HFF-Myc (cell line): ENCODE measurements around the gene SYNPO2.

Source experiments
- DNase-seq: peaks from one replicate; pipeline ENCODE4 v3.0.0-alpha.2; 2011; ENCODE audit warnings: low read depth; ENCODE audit errors: extremely low read depth
- H3K4me3 ChIP-seq: replicated peaks from 2 replicates; pipeline ENCODE4 v1.5.1; 2011; ENCODE audit warnings: low read depth, mild to moderate bottlenecking, control low read depth, low read length
- TF ChIP-seq, protein P1 (sequence below): IDR thresholded peaks from 2 replicates; pipeline ENCODE4 v1.5.1; 2012; ENCODE audit warnings: mild to moderate bottlenecking, low read depth, low read length, control low read depth; ENCODE audit errors: missing control alignments

The SYNPO2 gene

DNA sequence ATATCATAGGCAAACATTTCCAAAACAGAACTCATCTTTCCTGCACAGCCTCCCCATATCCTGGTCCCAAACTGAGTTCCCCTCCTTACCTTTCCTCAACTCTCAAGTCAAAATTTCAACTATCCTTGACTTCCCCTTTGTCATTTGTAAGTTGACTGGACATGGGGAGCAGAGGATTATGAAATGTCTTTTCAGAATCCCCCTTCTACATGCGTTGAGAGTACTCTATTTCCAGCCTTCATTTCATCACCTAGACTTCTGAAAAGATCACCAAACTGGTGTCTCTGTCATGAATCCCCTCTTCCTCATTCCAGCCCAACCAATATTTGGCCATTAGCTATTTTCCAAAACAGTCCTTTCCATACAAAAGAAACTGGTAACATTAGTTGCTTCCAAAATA, 95.2 kb downstream of the SYNPO2 start:
- DNase-seq = no peak
- TF ChIP-seq, protein P1, sequence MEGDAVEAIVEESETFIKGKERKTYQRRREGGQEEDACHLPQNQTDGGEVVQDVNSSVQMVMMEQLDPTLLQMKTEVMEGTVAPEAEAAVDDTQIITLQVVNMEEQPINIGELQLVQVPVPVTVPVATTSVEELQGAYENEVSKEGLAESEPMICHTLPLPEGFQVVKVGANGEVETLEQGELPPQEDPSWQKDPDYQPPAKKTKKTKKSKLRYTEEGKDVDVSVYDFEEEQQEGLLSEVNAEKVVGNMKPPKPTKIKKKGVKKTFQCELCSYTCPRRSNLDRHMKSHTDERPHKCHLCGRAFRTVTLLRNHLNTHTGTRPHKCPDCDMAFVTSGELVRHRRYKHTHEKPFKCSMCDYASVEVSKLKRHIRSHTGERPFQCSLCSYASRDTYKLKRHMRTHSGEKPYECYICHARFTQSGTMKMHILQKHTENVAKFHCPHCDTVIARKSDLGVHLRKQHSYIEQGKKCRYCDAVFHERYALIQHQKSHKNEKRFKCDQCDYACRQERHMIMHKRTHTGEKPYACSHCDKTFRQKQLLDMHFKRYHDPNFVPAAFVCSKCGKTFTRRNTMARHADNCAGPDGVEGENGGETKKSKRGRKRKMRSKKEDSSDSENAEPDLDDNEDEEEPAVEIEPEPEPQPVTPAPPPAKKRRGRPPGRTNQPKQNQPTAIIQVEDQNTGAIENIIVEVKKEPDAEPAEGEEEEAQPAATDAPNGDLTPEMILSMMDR = no peak
- H3K4me3 ChIP-seq = no peak overlapping the region

DNA sequence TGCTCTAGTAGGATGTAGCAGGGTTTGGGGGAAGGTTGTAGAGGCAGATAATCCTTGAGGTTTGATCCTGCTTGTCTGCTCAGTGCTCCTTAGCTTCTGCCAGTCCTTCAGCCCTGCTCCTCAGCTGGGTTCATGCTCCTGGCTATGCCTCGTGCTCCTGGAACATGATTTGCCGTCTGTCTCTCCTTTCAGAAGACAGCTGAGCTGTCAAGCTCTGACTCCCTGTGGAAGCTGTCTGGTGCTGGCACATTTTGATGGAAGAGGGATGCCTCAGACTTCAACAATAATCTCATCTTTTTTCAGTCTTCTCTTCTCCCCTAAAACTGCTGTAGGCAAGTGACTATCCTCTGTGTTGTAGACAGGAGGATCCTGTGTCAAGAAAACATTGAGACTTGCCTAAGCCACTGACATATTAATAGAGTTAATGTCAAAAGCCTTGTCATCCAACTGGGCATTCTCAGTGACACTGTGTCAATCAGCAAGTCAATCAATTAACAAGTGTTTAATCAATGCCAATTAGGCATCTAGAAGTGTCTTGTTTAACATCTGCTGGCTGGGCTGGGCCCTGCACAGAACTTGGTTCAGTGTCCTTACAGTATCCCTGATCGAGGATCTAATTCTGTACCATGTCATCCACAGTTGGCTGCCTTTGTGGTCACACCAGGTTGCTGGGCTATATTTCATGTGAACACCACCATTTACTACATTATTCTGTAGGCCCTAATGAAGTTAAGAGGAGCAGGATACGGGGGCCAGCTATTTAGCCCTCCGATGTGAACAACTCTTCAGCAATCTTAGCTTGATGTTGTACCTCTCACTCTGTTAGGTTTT, 96.7 kb downstream of the SYNPO2 start:
- TF ChIP-seq, protein P1 = no peak
- H3K4me3 ChIP-seq = no peak overlapping the region
- DNase-seq = no peak

DNA sequence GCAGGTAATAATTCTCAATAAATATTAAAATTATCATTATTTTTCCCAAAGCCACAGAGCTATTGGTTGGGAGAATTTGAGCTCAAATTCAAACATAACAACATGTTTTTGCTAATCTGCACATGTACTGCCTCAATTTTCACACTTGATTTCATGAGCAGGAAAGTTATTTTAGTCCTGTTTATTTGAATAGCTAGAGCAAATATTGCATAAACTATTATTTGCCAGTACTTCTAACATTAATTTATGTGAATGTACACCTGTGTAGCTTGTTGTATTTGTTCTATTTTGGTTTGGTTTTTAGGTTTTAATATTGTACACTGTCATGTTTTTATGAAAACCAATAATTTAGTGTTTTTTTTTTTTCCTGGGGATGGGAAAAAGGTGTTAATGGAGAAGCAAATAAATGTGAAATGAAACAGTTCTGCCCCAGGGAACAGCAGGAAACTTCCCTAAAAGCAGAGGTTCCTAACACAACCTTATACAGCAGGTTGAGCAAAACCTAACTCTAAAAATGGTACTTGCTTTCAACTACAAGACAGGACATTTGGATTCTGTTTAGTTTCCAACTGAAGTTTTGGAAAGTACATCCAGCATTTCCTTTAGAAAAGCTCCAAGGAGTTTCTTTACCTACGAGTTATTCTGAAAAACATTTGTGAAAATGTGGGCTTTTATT, 99.4 kb downstream of the SYNPO2 start:
- no peak for DNase-seq
- TF ChIP-seq, protein P1 = no peak
- no peak overlapping the region for H3K4me3 ChIP-seq

DNA sequence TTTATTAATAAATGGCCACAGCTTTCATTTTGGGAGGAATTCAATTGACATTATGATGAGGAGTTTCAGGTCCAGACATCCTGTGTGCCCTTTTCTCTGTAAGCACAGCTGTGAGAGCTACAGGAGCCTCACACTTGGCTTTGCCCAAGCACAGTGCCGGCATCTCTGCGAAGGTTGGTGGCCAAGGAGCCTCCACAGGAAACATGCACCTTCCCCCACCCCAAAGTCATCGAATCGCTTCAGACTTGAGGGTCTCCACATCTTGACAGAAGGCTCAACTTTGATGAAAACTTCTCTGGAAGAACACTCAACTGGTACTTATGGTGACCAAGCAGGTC, 100.0 kb downstream of the SYNPO2 start:
- H3K4me3 ChIP-seq = no peak overlapping the region
- TF ChIP-seq, protein P1 = no peak
- DNase-seq = no peak

DNA sequence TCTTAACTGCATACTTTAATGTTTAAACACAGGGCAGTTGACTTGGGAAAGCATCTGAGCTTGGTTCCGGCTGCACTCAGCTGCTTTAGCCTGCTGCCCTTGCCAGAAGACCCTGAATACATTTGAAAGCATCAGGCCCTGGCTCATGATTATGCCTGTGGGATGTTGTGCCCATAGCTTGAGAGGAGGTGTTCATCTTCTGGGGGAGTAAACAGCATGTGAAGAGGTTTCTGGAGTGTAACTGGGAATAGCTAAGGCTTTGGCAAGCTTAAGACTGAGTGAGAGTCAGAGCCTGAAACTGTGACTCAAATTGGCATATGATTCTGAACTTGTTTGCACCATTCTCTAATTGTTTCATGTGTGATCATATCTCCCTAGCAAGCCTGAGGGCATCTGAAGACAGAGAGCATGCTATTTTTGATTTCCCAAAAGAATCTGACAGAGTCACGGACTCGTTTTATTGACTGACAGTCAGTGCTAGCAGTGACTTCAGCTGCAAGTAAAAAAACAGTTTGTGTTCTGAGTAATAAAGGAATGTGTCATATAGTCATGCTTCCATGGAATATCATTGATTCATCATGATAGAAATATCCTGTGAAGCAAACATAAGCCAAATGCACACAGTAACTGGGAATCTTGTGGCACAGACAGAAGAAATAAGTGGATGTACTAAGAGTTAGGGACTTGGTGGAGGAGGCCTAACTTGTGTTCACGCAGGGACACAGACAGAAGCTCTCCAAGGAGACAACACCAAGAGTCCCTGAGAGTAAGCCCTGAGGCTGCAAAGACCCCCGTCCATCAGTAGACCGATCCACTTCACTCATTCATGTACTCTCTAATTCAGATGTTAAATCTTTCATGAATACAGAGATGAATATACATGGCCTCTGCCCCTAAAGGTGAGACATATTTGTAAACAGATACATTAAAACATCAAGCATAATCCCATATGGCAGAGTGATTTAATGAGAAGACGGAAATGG, 100.7 kb downstream of the SYNPO2 start:
- no peak overlapping the region for H3K4me3 ChIP-seq
- DNase-seq = no peak
- TF ChIP-seq, protein P1 = no peak

DNA sequence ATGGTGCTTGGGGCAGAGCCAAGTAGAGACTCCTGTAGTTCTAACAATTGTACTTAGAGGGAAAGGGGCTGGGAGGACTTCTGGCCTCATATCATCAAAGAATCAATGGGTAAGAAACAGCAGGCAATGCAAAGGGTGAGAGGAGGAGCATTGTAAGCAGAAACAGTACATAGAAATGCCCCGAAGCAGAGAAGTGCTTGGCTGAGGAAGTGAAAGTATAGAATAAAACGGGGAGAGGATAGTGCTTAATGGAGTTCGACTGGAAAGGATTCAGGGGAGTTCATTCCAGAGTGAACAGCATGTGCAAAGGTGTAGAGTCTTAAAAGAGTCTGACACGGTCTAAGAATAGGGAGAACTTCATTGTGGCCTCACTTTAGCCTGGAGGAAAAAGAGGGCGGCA, 103.0 kb downstream of the SYNPO2 start:
- DNase-seq = no peak
- H3K4me3 ChIP-seq = no peak overlapping the region
- TF ChIP-seq, protein P1 = no peak
